Esophagus (tissue), 2 donors: ENCODE data around the gene TMEM178B. TPM values are rescaled to one million over a fixed set of nuclear protein-coding genes. Genes with fewer than 3 reads are reported as not detected.

ENCODE experiments used
- H3K27ac ChIP-seq, 2 donors: one replicate each; pipeline ENCODE4 v1.5.1; 2013; ENCODE audit warnings: low read depth in 2 of 2, mild to moderate bottlenecking in 2 of 2, inconsistent platforms in 1 of 2, low read length in 1 of 2, moderate library complexity in 1 of 2
- H3K27me3 ChIP-seq, 2 donors: one replicate each; pipeline ENCODE4 v1.6.1; 2013; ENCODE audit warnings: low read length in 2 of 2, control low read depth in 1 of 2, mild to moderate bottlenecking in 1 of 2; ENCODE audit not compliant: insufficient read depth in 2 of 2, control insufficient read depth in 1 of 2
- H3K36me3 ChIP-seq, 2 donors: one replicate each; pipeline ENCODE4 v1.6.1; 2013; ENCODE audit warnings: low read length in 1 of 2; ENCODE audit not compliant: control insufficient read depth in 2 of 2, insufficient read depth in 2 of 2
- H3K4me1 ChIP-seq, 2 donors: one replicate each; pipeline ENCODE4 v1.6.1; 2013; ENCODE audit warnings: low read length in 1 of 2; ENCODE audit not compliant: control insufficient read depth in 2 of 2, insufficient read depth in 2 of 2
- H3K4me3 ChIP-seq, 2 donors: one replicate each; pipeline ENCODE4 v1.5.1; 2013; ENCODE audit warnings: low read length in 2 of 2, mild to moderate bottlenecking in 2 of 2, low read depth in 1 of 2, moderate library complexity in 1 of 2
- H3K9me3 ChIP-seq, 2 donors: one replicate each; pipeline ENCODE4 v1.6.1; 2013; ENCODE audit warnings: mild to moderate bottlenecking in 2 of 2, low read depth in 1 of 2, low read length in 1 of 2, moderate library complexity in 1 of 2; ENCODE audit not compliant: control insufficient read depth in 2 of 2, insufficient read depth in 1 of 2
- WGBS, 2 donors: extraction: QIAGEN DNeasy Blood & Tissue Kit; methylation state at CpG; one replicate each; pipeline ENCODE4 v1.1.7; 2013; 5-methylcytosine and 5-hydroxymethylcytosine counted together
- polyA plus RNA-seq, 2 donors: library from polyadenylated mRNA; stranded (reverse); fragments of 200-250 nt; gene quantifications; one replicate each; pipeline ENCODE4 v1.2.3, GENCODE V29; 2013
- donor health status: healthy with polysubstance abuse.
- donor health status: Bipolar disorder and iron deficiency.

TMEM178B gene
- polyA plus RNA-seq, 2 donors, result 0.21 to 0.26 TPM

- H3K4me3 ChIP-seq, result no peak overlapping the region
- no peaks in the 10 kb centered on the region for H3K36me3 ChIP-seq
- no peak overlapping the region for H3K27ac ChIP-seq
- H3K27me3 ChIP-seq, result no peaks in the 10 kb centered on the region
- WGBS, 2 donors, result 75% methylated on average over 8 of the region's 8 CpGs
- no peaks in the 10 kb centered on the region for H3K9me3 ChIP-seq
- H3K4me1 ChIP-seq, result peaks cover 0 to 2% of the 10 kb centered on the region in 2 donors
Observed at GRCh38 chr7:141225916-141226618, 152.2 kb downstream of the TMEM178B start.

GRCh38 chr7:141227454-141227853 lies 153.6 kb downstream of the TMEM178B start:
- 70 to 72% methylated on average over 4 of the region's 4 CpGs for WGBS, 2 donors
- H3K9me3 ChIP-seq, result no peaks in the 10 kb centered on the region
- H3K27ac ChIP-seq, result no peak overlapping the region
- H3K27me3 ChIP-seq, result no peaks in the 10 kb centered on the region
- H3K4me1 ChIP-seq, result peaks cover 0 to 2% of the 10 kb centered on the region in 2 donors
- no peak overlapping the region for H3K4me3 ChIP-seq
- no peaks in the 10 kb centered on the region for H3K36me3 ChIP-seq

DNA sequence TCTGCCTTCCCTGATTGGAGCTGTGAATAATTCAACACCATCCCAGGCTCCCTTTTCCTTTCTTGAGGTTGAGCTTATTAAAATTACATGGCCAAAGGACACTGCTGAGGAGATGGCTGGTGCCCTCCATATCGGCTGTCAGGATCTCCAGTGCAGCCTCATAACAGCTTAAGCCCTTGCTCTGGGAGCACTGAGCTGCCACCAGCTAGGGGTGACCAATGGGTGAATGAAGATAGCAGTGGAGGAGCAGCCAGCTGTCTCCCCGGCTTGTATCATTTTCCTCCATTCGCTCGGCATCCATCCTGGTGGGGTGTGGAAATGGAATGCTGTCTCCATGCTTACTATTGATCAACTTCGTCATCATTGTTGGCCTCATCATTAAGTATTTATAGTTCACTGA lies 154.6 kb downstream of the TMEM178B start:
- Histone ChIP-seq H3K36me3 (no peaks in the 10 kb centered on the region), H3K27ac (no peak overlapping the region), H3K9me3 (no peaks in the 10 kb centered on the region), H3K4me1 (peaks cover 0 to 2% of the 10 kb centered on the region in 2 donors), H3K27me3 (no peaks in the 10 kb centered on the region), H3K4me3 (no peak overlapping the region)
- 85 to 90% methylated on average over 5 of the region's 5 CpGs for WGBS, 2 donors

GRCh38 chr7:141231018-141231792 lies 157.3 kb downstream of the TMEM178B start:
- H3K27ac ChIP-seq, result no peak overlapping the region
- no peak overlapping the region for H3K4me3 ChIP-seq
- H3K27me3 ChIP-seq, result no peaks in the 10 kb centered on the region
- WGBS, 2 donors, result 40 to 45% methylated on average over 5 of the region's 5 CpGs
- H3K4me1 ChIP-seq, result no peaks in the 10 kb centered on the region
- H3K9me3 ChIP-seq, result no peaks in the 10 kb centered on the region
- no peaks in the 10 kb centered on the region for H3K36me3 ChIP-seq

DNA sequence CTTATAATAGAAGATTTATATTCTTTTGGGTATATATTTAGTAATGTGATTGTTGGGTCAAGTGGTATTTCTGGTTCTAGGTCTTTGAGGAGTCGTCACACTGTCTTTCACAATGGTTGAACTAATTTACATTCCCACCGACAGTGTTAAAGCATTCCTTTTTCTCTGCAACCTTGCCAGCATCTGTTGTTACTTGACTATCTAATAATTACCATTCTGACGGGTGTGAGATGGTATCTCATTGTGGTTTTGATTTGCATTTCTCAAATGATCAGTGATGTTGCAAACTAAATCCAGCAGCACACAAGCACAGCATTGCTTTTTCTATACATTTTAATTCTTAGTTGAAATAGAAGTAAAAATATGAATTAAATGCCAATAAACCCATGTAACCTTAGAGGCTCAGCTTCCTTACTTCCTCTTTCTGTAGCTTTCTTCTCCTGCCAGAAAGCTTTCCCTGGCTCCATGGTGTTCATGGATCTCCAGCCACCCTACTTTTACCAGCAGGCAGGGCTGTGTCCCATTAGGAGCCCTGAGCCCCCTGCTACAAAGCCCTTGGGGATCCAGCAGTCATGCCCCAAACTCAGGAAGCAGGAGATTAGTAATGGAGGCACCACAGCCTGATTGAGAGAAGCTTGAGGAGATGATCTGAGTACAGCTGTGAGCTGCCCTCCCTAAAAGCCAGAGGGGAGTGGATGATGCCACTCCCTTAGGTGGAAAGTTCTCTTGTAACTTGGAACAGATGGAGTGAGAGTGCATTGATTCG lies 158.6 kb downstream of the TMEM178B start:
- no peaks in the 10 kb centered on the region for H3K27me3 ChIP-seq
- H3K4me1 ChIP-seq, result no peaks in the 10 kb centered on the region
- no peak overlapping the region for H3K4me3 ChIP-seq
- H3K36me3 ChIP-seq, result no peaks in the 10 kb centered on the region
- no peak overlapping the region for H3K27ac ChIP-seq
- WGBS, 2 donors, result 68 to 71% methylated on average over 4 of the region's 4 CpGs
- no peaks in the 10 kb centered on the region for H3K9me3 ChIP-seq

- H3K27me3 ChIP-seq, result no peaks in the 10 kb centered on the region
- H3K4me3 ChIP-seq, result no peak overlapping the region
- no peaks in the 10 kb centered on the region for H3K36me3 ChIP-seq
- 83 to 84% methylated on average over 8 of the region's 8 CpGs for WGBS, 2 donors
- no peak overlapping the region for H3K27ac ChIP-seq
- no peaks in the 10 kb centered on the region for H3K4me1 ChIP-seq
- no peaks in the 10 kb centered on the region for H3K9me3 ChIP-seq
Observed at GRCh38 chr7:141234335-141235105, 160.7 kb downstream of the TMEM178B start.

- Histone ChIP-seq H3K9me3 (no peaks in the 10 kb centered on the region), H3K36me3 (no peaks in the 10 kb centered on the region), H3K27me3 (no peaks in the 10 kb centered on the region), H3K4me1 (no peaks in the 10 kb centered on the region), H3K4me3 (no peak overlapping the region), H3K27ac (no peak overlapping the region)
- 62 to 77% methylated on average over 4 of the region's 4 CpGs for whole genome bisulfite sequencing, 2 donors
Observed at GRCh38 chr7:141235656-141236055, 161.8 kb downstream of the TMEM178B start.

- 59 to 62% methylated on average over 10 of the region's 10 CpGs for WGBS, 2 donors
Observed at GRCh38 chr7:141238596-141239243, 164.9 kb downstream of the TMEM178B start.

DNA sequence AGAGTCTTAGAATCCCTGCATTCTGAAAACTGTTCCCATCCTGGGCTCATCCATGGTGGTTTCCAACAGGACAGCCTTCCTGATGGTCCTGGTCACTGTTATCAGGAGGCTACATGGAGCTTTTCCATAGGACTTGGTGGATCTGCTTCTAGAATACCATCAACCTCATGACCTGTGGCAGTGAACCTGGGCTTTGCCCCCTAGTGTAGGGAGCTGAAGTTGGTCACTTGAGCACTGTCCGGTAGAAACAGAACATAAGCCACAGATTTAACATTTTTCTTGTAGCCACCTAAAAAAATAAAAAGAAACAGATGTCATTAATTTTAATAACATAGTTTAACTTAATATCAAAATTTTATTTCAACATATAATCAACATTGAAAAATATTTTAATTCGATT lies 165.8 kb downstream of the TMEM178B start:
- H3K9me3 ChIP-seq, result no peaks in the 10 kb centered on the region
- WGBS, 2 donors, result 93 to 97% methylated on average over 2 of the region's 2 CpGs
- no peaks in the 10 kb centered on the region for H3K27me3 ChIP-seq
- no peaks in the 10 kb centered on the region for H3K4me1 ChIP-seq
- H3K27ac ChIP-seq, result no peak overlapping the region
- no peak overlapping the region for H3K4me3 ChIP-seq
- no peaks in the 10 kb centered on the region for H3K36me3 ChIP-seq

More at GRCh38 chr7:141238596-141239243, 164.9 kb downstream of the TMEM178B start:
- no peaks in the 10 kb centered on the region for H3K27me3 ChIP-seq
- H3K36me3 ChIP-seq, result no peaks in the 10 kb centered on the region
- no peaks in the 10 kb centered on the region for H3K9me3 ChIP-seq
- H3K4me3 ChIP-seq, result no peak overlapping the region
- H3K4me1 ChIP-seq, result no peaks in the 10 kb centered on the region
- H3K27ac ChIP-seq, result no peak overlapping the region
